ENCODE measurements around the gene COX4I2.
"Not testable (repeated sequence)": the region's sequence is repeated elsewhere in the genome, so short reads cannot be mapped to it uniquely, and the experiment has no call there.

COX4I2 gene

DNA sequence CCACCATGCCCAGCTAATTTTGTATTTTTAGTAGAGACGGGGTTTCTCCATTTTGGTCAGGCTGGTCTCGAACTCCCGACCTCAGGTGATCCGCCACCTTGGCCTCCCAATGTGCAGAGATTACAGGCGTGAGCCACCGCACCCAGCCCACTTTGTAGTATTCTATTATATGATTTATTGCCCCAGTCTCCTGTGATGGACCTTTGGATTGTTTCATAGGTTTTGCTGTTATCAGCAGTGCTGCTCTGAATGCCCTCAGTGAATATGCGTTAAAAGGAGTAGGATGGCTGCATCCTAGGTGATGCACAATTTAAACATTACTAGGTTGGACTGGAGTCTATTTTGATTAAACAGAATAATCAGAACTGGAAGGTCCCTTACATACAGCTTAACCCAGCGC is 22.3 kb upstream of the COX4I2 start:
- no peak overlapping the region for H3K4me3 ChIP-seq (ENCODE audit: low read depth, low read length)
- TF ChIP-seq, protein P1, sequence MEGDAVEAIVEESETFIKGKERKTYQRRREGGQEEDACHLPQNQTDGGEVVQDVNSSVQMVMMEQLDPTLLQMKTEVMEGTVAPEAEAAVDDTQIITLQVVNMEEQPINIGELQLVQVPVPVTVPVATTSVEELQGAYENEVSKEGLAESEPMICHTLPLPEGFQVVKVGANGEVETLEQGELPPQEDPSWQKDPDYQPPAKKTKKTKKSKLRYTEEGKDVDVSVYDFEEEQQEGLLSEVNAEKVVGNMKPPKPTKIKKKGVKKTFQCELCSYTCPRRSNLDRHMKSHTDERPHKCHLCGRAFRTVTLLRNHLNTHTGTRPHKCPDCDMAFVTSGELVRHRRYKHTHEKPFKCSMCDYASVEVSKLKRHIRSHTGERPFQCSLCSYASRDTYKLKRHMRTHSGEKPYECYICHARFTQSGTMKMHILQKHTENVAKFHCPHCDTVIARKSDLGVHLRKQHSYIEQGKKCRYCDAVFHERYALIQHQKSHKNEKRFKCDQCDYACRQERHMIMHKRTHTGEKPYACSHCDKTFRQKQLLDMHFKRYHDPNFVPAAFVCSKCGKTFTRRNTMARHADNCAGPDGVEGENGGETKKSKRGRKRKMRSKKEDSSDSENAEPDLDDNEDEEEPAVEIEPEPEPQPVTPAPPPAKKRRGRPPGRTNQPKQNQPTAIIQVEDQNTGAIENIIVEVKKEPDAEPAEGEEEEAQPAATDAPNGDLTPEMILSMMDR (IDR thresholded peaks at IDR 0.05; ENCODE audit: low read depth, low read length), result no peak

DNA sequence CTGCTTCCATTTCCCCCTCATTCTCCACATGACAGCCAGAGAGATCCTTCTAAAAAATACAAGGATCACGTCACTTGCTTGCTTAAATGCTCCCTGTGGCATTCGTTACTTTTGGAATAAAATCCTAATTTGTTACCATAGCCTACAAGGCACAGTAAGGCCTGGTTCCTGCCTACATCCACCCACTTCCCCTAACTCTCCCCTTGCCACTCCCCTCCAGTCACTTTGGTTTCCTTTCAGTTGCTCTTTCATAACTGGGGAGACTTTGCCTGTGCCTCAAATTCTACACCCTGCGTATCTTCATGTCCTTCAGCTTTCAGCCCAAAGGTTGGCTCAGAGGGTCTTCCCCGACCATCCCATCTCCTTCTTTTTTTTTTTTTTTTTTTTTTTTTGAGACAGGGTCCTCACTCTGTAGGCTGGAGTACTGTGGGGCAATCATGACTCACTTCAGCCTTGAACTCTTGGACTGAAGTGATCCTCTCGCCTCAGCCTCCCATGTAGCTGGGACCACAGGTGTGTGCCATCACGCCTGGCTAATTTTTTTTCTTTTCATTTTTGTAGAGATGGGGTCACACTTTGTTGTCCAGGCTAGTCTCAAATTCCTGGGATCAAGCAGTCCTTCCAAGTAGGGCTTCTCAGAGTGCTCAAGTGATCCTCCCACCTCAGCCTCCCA is 20.1 kb upstream of the COX4I2 start:
- no peak overlapping the region for H3K4me3 ChIP-seq (ENCODE audit: low read depth, low read length)
- TF ChIP-seq, protein P1 (IDR thresholded peaks at IDR 0.05; ENCODE audit: low read depth, low read length), result no peak

DNA sequence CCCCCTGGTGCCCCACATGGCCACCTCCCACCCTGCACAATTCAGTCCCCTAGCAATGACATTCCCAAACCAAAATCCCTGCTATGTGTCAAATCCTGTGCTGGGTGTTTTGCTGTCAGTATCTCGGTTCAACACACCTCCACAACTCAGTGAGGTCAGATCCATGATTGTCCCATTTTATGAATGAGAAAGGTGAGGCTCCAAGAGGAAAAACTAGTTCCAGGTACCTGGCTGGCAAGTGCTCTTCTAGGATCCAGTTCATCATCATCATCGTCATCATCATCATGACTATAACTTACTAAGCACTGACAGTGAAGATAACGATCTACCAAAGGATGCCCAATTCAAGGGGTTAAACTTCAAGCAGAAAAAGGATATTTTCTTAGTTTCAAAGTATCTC is 17.5 kb upstream of the COX4I2 start:
- TF ChIP-seq, protein P1 (IDR thresholded peaks at IDR 0.05; ENCODE audit: low read depth, low read length), result no peak
- H3K4me3 ChIP-seq (ENCODE audit: low read depth, low read length), result no peak overlapping the region

DNA sequence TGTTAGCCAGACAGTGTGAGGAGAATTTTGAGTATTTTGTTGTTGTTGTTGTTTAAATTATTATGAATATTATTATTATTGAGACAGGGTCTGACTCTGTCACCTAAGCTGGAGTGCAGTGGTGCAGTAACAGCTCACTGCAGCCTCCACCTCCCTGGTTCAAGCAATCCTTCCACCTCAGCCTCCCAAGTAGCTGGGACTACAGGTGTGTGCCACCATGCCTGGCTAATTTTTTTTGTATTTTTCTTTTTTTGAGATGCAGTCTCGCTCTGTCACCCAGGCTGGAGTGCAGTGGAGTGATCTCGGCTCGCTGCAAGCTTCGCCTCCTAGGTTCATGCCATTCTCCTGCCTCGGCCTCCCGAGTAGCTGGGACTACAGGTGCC is 14.6 kb upstream of the COX4I2 start:
- not testable (repeated sequence) for H3K4me3 ChIP-seq (ENCODE audit: low read depth, low read length)

DNA sequence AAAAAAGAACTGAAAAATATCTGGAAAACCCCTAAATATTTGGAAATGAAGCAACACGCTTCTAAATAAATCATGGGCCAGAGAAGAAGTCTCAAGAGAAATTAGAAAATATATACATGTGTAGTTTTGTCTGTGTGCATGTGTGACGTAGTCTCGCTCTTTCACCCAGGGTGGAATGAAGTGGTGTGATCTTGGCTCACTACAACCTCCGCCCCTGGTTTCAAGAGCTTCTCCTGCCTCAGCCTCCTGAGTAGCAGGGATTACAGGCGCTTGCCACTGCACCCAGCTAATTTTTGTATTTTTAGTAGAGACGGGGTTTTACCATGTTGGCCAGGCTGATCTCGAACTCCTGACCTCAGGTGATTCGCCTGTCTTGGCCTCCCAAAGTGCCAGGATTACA is 11.2 kb upstream of the COX4I2 start:
- not testable (repeated sequence) for H3K4me3 ChIP-seq (ENCODE audit: low read depth, low read length)

DNA sequence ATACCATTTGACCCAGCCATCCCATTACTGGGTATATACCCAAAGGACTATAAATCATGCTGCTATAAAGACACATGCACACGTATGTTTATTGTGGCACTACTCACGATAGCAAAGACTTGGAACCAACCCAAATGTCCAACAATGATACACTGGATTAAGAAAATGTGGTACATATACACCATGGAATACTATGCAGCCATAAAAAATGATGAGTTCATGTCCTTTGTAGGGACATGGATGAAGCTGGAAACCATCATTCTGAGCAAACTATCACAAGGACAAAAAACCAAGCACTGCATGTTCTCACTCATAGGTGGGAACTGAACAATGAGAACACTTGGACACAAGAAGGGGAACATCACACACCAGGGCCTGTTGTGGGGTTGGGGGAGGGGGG is 9.7 kb upstream of the COX4I2 start:
- not testable (repeated sequence) for H3K4me3 ChIP-seq (ENCODE audit: low read depth, low read length)

DNA sequence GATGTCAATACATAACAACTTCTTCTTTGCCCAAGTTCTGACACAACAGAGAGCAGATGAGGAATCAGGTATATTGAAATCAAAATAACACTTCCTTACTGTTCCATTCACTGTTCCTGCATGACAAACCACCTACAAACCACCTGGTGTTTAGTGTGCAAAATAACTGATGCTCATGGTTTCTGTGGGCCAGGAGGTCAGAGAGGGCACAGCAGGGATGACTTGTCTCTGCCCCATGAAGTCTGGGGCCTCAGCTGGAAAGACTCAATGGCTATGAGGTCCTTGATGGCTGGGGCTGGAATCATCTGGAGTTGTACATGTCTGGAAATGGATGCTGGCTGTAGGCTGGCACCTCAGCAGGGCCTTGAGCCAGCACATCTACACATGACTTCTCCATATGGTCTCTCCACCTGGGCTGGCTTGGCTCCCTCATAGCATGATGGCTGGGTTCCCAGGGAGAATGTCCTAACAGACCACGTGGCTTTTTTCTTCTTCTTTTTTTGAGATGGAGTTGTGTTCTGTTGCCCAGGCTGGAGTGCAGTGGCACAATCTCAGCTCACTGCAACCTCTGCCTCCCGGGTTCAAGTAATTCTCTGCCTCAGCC is 7.4 kb upstream of the COX4I2 start:
- H3K4me3 ChIP-seq (ENCODE audit: low read depth, low read length), result no peak overlapping the region
- TF ChIP-seq, protein P1 (IDR thresholded peaks at IDR 0.05; ENCODE audit: low read depth, low read length), result no peak

DNA sequence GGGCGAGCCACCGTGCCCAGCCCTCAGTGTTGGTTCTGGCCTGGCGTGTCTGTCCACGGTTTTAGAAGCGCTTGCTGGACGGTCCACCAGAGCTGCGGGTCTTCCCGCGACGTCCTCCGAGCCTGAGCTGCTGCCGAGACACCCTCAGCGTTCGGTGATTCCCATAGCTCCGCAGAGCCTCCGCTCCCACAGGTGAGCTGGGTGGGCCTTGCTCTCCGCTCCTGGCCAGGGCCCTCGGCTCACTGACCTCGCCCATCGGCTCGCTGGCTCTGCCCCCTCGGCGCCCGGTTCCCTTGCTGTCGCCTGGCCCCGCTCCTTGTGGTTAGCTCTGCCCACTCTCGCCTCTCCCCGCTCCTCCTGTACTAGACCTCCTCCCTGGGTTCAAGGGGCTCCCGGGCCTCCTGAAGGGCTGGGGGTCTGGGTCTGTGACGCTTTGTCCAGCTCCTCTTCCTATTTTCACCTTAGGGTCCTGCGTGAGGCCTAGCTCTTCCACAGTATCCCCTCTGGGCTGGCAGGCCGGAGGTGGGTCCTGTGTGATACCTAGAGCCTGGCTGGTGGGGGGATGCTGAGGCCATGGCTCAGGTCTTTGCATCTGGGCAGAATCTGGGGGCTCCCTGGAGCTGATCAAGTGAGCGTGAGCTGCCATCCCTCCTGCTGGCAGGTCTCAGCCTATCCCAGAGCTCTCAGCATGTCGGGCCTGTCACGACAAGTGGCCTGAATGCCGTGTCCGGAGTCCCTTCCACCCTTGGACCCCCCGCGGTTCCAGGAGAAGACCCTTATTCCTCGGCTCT is 5.0 kb upstream of the COX4I2 start:
- TF ChIP-seq, protein P1 (IDR thresholded peaks at IDR 0.05; ENCODE audit: low read depth, low read length), result no peak
- H3K4me3 ChIP-seq (ENCODE audit: low read depth, low read length), result no peak overlapping the region

Measured in WI38 (cell line).